K562 (cell line): Measurements from ENCODE around the gene AFF1. TPM values are rescaled to one million over a fixed set of nuclear protein-coding genes. Genes with fewer than 3 reads are reported as not detected.
A peak's percentile ranks its signal among the peaks of the same experiment; 100 is the strongest.

Source experiments
- ADNP ChIP-seq: fragments of 200-800 bp; sonication (Bioruptor generic); IDR thresholded peaks from 2 replicates; pipeline ENCODE4 v1.6.1; 2016; ENCODE audit warnings: missing genetic modification characterization, missing compliant biosample characterization
- ARID1B ChIP-seq: fragments of 450-650 bp; IDR thresholded peaks from 2 replicates; pipeline ENCODE4 v1.6.1; 2016; ENCODE audit warnings: antibody characterized with exemption, mild to moderate bottlenecking, inconsistent platforms
- ARID3A ChIP-seq: IDR thresholded peaks from 2 replicates; pipeline ENCODE4 v1.6.1; 2012; ENCODE audit warnings: low read depth, low read length, improper control_type of control experiment, borderline replicate concordance
- ATF1 ChIP-seq, 2 experiments: fragments of 450-650 bp in 1 of 2; IDR thresholded peaks; 2 replicates each; pipeline ENCODE4 v1.6.1; 2016; ENCODE audit warnings: missing compliant biosample characterization in 1 of 2, missing genetic modification characterization in 1 of 2
- BCL6 ChIP-seq: fragments of 250-450 bp; sonication (Bioruptor Pico); IDR thresholded peaks from 2 replicates; pipeline ENCODE4 v1.4.0; 2020
- CXXC5 ChIP-seq: fragments of 250-450 bp; sonication (Bioruptor Pico); IDR thresholded peaks from 2 replicates; pipeline ENCODE4 v1.8.0; 2022; ENCODE audit warnings: inconsistent platforms, mild to moderate bottlenecking, moderate library complexity
- GATA2 ChIP-seq: sonication (generic); formaldehyde crosslinking; IDR thresholded peaks from 2 replicates; pipeline ENCODE4 v1.4.0; 2020; ENCODE audit warnings: mild to moderate bottlenecking, missing genetic modification reagents
- HDAC2 ChIP-seq: fragments of 450-650 bp; IDR thresholded peaks from 2 replicates; pipeline ENCODE4 v1.6.1; 2016; ENCODE audit warnings: mild to moderate bottlenecking
- MEIS2 ChIP-seq: fragments of 450-650 bp; IDR thresholded peaks from 2 replicates; pipeline ENCODE4 v1.6.1; 2014; ENCODE audit warnings: mild to moderate bottlenecking; ENCODE audit not compliant: partially characterized antibody
- MNT ChIP-seq, 2 experiments: fragments of 450-650 bp; conservative IDR thresholded peaks; 2 replicates each; pipeline ENCODE4 v1.6.1; 2017; ENCODE audit warnings: mild to moderate bottlenecking in 2 of 2, moderate library complexity in 2 of 2
- NCOA1 ChIP-seq: fragments of 450-650 bp; IDR thresholded peaks from 2 replicates; pipeline ENCODE4 v1.6.1; 2016; ENCODE audit warnings: low read depth
- SFPQ ChIP-seq: fragments of 200-400 bp; formaldehyde crosslinking; IDR thresholded peaks from 2 replicates; pipeline ENCODE4 v1.6.1; 2017; ENCODE audit warnings: mild to moderate bottlenecking, low read depth, low read length, moderate library complexity
- SMARCC2 ChIP-seq: fragments of 450-650 bp; IDR thresholded peaks from 2 replicates; pipeline ENCODE4 v1.6.1; 2017; ENCODE audit warnings: antibody characterized with exemption, moderate library complexity, mild to moderate bottlenecking, low read depth
- TBL1XR1 ChIP-seq, 2 experiments: IDR thresholded peaks; 2 replicates each; pipeline ENCODE4 v1.6.1; 2012; ENCODE audit warnings: improper control_type of control experiment in 2 of 2, low read length in 2 of 2, mild to moderate bottlenecking in 1 of 2
- TEAD4 ChIP-seq, 2 experiments: sonication (generic) in 1 of 2; formaldehyde crosslinking in 1 of 2; IDR thresholded peaks; 2 replicates each; pipeline versions ENCODE4 v1.6.1 to v1.8.0; 2012 to 2022; ENCODE audit warnings: borderline replicate concordance in 1 of 2, inconsistent platforms in 1 of 2, low read length in 1 of 2, mild to moderate bottlenecking in 1 of 2, missing genetic modification reagents in 1 of 2
- ZNF197 ChIP-seq: fragments of 200-800 bp; sonication (Bioruptor generic); IDR thresholded peaks from 2 replicates; pipeline ENCODE4 v1.6.1; 2016; ENCODE audit warnings: low read depth, missing genetic modification characterization, missing compliant biosample characterization
- ZNF592 ChIP-seq: fragments of 450-650 bp; IDR thresholded peaks from 2 replicates; pipeline ENCODE4 v1.6.1; 2017; ENCODE audit warnings: antibody characterized with exemption, mild to moderate bottlenecking
- polyA plus RNA-seq, 8 experiments: library from polyadenylated mRNA; depleted of rRNA in 4 of 8; stranded (reverse) in 5 of 8; unstranded in 3 of 8; fragments of >200 nt; fragmentation: Nextera tagmentation in 2 of 8; fragmentation: Illumina TruSeq in 1 of 8; extraction: Ambion mirVana in 2 of 8; extraction: Trizol in 1 of 8; gene quantifications; 2 replicates each; pipeline versions ENCODE4 v1.2.1 to v1.2.3, GENCODE V29; 2011 to 2014; ENCODE audit warnings: inconsistent platforms in 1 of 8, missing spikeins in 1 of 8
- total RNA-seq, 7 experiments: library from RNA; depleted of rRNA in 6 of 7; stranded (reverse); fragments of >200 nt in 6 of 7; fragmentation: Illumina TruSeq in 2 of 7; extraction: Trizol in 2 of 7; gene quantifications; 2 replicates each; pipeline versions ENCODE4 v1.2.1 to v1.2.3, GENCODE V29; 2011 to 2021; ENCODE audit warnings: low replicate concordance in 1 of 7

AFF1 gene
- total and polyA plus RNA-seq, 9 of the 15 experiments (the other 6 are each of a cell fraction or from before 2014, with no cell fraction given): 4.1 to 47.5 (median 17.2) TPM

- TF ChIP-seq ADNP (tag) (0 out of 2 replicates have a peak, but pooled peaks have one; percentile 49), ZNF197 (CRISPR knock-in tag) (no peak), CXXC5 (CRISPR knock-in tag) (peak; percentile 32; the same call in 1 of the 2 replicates), MNT (conservative IDR thresholded peaks at IDR 0.05) (peak in 1 of 2 experiments; percentile 65; a peak in 2 of 4 replicates), ATF1 (CRISPR knock-in tag; IDR thresholded peaks at IDR 0.05) (no peak), ATF1 (tag; IDR thresholded peaks at IDR 0.05) (0 out of 2 replicates have a peak, but pooled peaks have one; percentile 21), ARID1B (peak; percentile 70; the same call in 1 of the 2 replicates), GATA2 (peak; percentile 38; the same call in 1 of the 2 replicates), TEAD4 (IDR thresholded peaks at IDR 0.05; ENCODE audit: low read length) (peak; percentile 6; the same call in 1 of the 2 replicates), TEAD4 (CRISPR knock-in tag; IDR thresholded peaks at IDR 0.05; ENCODE audit: borderline replicate concordance) (no peak), SMARCC2 (0 out of 2 replicates have a peak, but pooled peaks have one; percentile 22), MEIS2 (peak; percentile 69), ARID3A (0 out of 2 replicates have a peak, but pooled peaks have one; percentile 6), NCOA1 (peak; percentile 21; the same call in 1 of the 2 replicates), TBL1XR1 (IDR thresholded peaks at IDR 0.05; ENCODE audit: low read length in 2 of 2) (no peak), SFPQ (no peak), BCL6 (CRISPR knock-in tag) (no peak), ZNF592 (no peak), HDAC2 (0 out of 2 replicates have a peak, but pooled peaks have one; percentile 37)
Measured at GRCh38 chr4:87044511-87045233, 109.9 kb downstream of the AFF1 start (continued).
